Measurements from ENCODE around the gene RNASET2. TPM values are rescaled to one million over a fixed set of nuclear protein-coding genes. Genes with fewer than 3 reads are reported as not detected.

Gene RNASET2
- total RNA-seq, 4 donors from 2014 or later: 65.6 to 169 (median 81.4) TPM

- Histone ChIP-seq H3K4me1 (peaks cover 0 to 21% (median 7%) of the 10 kb centered on the region in 4 donors), H3K9me3 (no peaks in the 10 kb centered on the region), H3K27me3 (no peaks in the 10 kb centered on the region), H3K36me3 (peaks cover 0 to 31% (median 0%) of the 10 kb centered on the region in 3 donors), H3K27ac (no peak overlapping the region), H3K4me3 (no peak overlapping the region)
- TF ChIP-seq CTCF (IDR thresholded peaks at IDR 0.05) (no peak), POLR2A (IDR thresholded peaks at IDR 0.05) (no peak)
- DNase-seq: no peak
These were observed 9.1 kb downstream of the RNASET2 start for GRCh38 chr6:166947251-166947650.

- H3K9me3 ChIP-seq: no peaks in the 10 kb centered on the region
- DNase-seq: no peak
- no peak overlapping the region for H3K27ac ChIP-seq
- peaks cover 0 to 14% (median 4%) of the 10 kb centered on the region in 4 donors for H3K4me1 ChIP-seq
- H3K27me3 ChIP-seq: no peaks in the 10 kb centered on the region
- H3K4me3 ChIP-seq: no peak overlapping the region
- no peak for TF ChIP-seq CTCF (IDR thresholded peaks at IDR 0.05)
- TF ChIP-seq POLR2A (IDR thresholded peaks at IDR 0.05): no peak
- peaks cover 0 to 31% (median 0%) of the 10 kb centered on the region in 3 donors for H3K36me3 ChIP-seq
These were observed 10.2 kb downstream of the RNASET2 start for GRCh38 chr6:166946125-166946524.

- peaks cover 0 to 39% (median 0%) of the 10 kb centered on the region in 3 donors for H3K36me3 ChIP-seq
- no peaks in the 10 kb centered on the region for H3K27me3 ChIP-seq
- no peak for TF ChIP-seq CTCF (IDR thresholded peaks at IDR 0.05)
- no peak for TF ChIP-seq POLR2A (IDR thresholded peaks at IDR 0.05)
- H3K9me3 ChIP-seq: no peaks in the 10 kb centered on the region
- peak in 1 of 3 donors; percentile 10 for DNase-seq
- no peak overlapping the region for H3K27ac ChIP-seq
- H3K4me1 ChIP-seq: peaks cover 0 to 4% (median 2%) of the 10 kb centered on the region in 4 donors
- no peak overlapping the region for H3K4me3 ChIP-seq
These were observed 11.6 kb downstream of the RNASET2 start for GRCh38 chr6:166944666-166945256.

- H3K27me3 ChIP-seq: no peaks in the 10 kb centered on the region
- no peak for TF ChIP-seq CTCF (IDR thresholded peaks at IDR 0.05)
- no peak overlapping the region for H3K4me3 ChIP-seq
- H3K4me1 ChIP-seq: no peaks in the 10 kb centered on the region
- H3K27ac ChIP-seq: no peak overlapping the region
- no peaks in the 10 kb centered on the region for H3K9me3 ChIP-seq
- peak in 1 of 3 donors; percentile 17 for DNase-seq
- peaks cover 0 to 44% (median 0%) of the 10 kb centered on the region in 3 donors for H3K36me3 ChIP-seq
These were observed 13.8 kb downstream of the RNASET2 start for GRCh38 chr6:166942393-166943168.

GRCh38 chr6:166940643-166941068 lies 15.7 kb downstream of the RNASET2 start:
- no peak for TF ChIP-seq CTCF (IDR thresholded peaks at IDR 0.05)
- no peak for TF ChIP-seq POLR2A (IDR thresholded peaks at IDR 0.05)
- peak in 1 of 3 donors; percentile 8 for DNase-seq
- Histone ChIP-seq H3K4me3 (no peak overlapping the region), H3K4me1 (no peaks in the 10 kb centered on the region), H3K9me3 (no peaks in the 10 kb centered on the region), H3K27me3 (no peaks in the 10 kb centered on the region), H3K36me3 (peaks cover 0 to 42% (median 0%) of the 10 kb centered on the region in 3 donors), H3K27ac (no peak overlapping the region)

Data from Peyer's patch (tissue), 4 donors.